ENCODE results near the gene SNRNP70. TPM values are rescaled to one million over a fixed set of nuclear protein-coding genes. Genes with fewer than 3 reads are reported as not detected.

SNRNP70 gene
- total and polyA plus RNA-seq, 2 of the 13 experiments (the other 11 are each of a cell fraction or from before 2014, with no cell fraction given): 150 to 210 TPM

GRCh38 chr19:49145573-49146407 lies 60.5 kb downstream of the SNRNP70 start (continued):
- TF ChIP-seq, protein P1, sequence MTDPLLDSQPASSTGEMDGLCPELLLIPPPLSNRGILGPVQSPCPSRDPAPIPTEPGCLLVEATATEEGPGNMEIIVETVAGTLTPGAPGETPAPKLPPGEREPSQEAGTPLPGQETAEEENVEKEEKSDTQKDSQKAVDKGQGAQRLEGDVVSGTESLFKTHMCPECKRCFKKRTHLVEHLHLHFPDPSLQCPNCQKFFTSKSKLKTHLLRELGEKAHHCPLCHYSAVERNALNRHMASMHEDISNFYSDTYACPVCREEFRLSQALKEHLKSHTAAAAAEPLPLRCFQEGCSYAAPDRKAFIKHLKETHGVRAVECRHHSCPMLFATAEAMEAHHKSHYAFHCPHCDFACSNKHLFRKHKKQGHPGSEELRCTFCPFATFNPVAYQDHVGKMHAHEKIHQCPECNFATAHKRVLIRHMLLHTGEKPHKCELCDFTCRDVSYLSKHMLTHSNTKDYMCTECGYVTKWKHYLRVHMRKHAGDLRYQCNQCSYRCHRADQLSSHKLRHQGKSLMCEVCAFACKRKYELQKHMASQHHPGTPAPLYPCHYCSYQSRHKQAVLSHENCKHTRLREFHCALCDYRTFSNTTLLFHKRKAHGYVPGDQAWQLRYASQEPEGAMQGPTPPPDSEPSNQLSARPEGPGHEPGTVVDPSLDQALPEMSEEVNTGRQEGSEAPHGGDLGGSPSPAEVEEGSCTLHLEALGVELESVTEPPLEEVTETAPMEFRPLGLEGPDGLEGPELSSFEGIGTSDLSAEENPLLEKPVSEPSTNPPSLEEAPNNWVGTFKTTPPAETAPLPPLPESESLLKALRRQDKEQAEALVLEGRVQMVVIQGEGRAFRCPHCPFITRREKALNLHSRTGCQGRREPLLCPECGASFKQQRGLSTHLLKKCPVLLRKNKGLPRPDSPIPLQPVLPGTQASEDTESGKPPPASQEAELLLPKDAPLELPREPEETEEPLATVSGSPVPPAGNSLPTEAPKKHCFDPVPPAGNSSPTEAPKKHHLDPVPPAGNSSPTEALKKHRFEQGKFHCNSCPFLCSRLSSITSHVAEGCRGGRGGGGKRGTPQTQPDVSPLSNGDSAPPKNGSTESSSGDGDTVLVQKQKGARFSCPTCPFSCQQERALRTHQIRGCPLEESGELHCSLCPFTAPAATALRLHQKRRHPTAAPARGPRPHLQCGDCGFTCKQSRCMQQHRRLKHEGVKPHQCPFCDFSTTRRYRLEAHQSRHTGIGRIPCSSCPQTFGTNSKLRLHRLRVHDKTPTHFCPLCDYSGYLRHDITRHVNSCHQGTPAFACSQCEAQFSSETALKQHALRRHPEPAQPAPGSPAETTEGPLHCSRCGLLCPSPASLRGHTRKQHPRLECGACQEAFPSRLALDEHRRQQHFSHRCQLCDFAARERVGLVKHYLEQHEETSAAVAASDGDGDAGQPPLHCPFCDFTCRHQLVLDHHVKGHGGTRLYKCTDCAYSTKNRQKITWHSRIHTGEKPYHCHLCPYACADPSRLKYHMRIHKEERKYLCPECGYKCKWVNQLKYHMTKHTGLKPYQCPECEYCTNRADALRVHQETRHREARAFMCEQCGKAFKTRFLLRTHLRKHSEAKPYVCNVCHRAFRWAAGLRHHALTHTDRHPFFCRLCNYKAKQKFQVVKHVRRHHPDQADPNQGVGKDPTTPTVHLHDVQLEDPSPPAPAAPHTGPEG (CRISPR knock-in tag; IDR thresholded peaks at IDR 0.05): no peak
- TF ChIP-seq E2F2 (CRISPR knock-in tag; IDR thresholded peaks at IDR 0.05; ENCODE audit: borderline replicate concordance): no peak
- TF ChIP-seq ZNF160 (CRISPR knock-in tag; IDR thresholded peaks at IDR 0.05): 0 out of 2 replicates have a peak, but pooled peaks have one; percentile 31
- TF ChIP-seq SP1 (IDR thresholded peaks at IDR 0.05): no peak
- TF ChIP-seq SP1 (CRISPR knock-in tag; IDR thresholded peaks at IDR 0.05): peak; percentile 32
- no peak for TF ChIP-seq LCORL (IDR thresholded peaks at IDR 0.05)
- no peak for TF ChIP-seq LCORL (CRISPR knock-in tag; IDR thresholded peaks at IDR 0.05)
- TF ChIP-seq ZNF546 (CRISPR knock-in tag; conservative IDR thresholded peaks at IDR 0.05): no peak
- TF ChIP-seq ZNF530 (CRISPR knock-in tag; IDR thresholded peaks at IDR 0.05; ENCODE audit: low read depth): no peak
- 0 out of 2 replicates have a peak, but pooled peaks have one; percentile 20 for TF ChIP-seq MAZ (IDR thresholded peaks at IDR 0.05; ENCODE audit: borderline replicate concordance, low read depth, low read length)
- TF ChIP-seq MAZ (CRISPR knock-in tag; IDR thresholded peaks at IDR 0.05; ENCODE audit: low read depth): no peak
- TF ChIP-seq THRA (CRISPR knock-in tag; IDR thresholded peaks at IDR 0.05; ENCODE audit: borderline replicate concordance): 0 out of 2 replicates have a peak, but pooled peaks have one; percentile 25
- no peak for TF ChIP-seq ZSCAN12 (CRISPR knock-in tag; IDR thresholded peaks at IDR 0.05)
- TF ChIP-seq ZNF367 (CRISPR knock-in tag; IDR thresholded peaks at IDR 0.05; ENCODE audit: borderline replicate concordance): no peak
- peak; percentile 50 for TF ChIP-seq STAG1 (CRISPR knock-in tag; IDR thresholded peaks at IDR 0.05)
- TF ChIP-seq SNAPC2 (CRISPR knock-in tag; IDR thresholded peaks at IDR 0.05): no peak
- TF ChIP-seq REPIN1 (CRISPR knock-in tag; IDR thresholded peaks at IDR 0.05; ENCODE audit: borderline replicate concordance, low read depth): no peak
- TF ChIP-seq SRF (IDR thresholded peaks at IDR 0.05; ENCODE audit: low read depth, low read length): peak; percentile 74
- no peak for TF ChIP-seq EHMT2 (IDR thresholded peaks at IDR 0.05; ENCODE audit: borderline replicate concordance, low read depth, low read length)
- TF ChIP-seq HMG20B (CRISPR knock-in tag; conservative IDR thresholded peaks at IDR 0.05): no peak
- TF ChIP-seq WIZ (CRISPR knock-in tag; IDR thresholded peaks at IDR 0.05): no peak
- no peak for TF ChIP-seq CREM (IDR thresholded peaks at IDR 0.05)
- TF ChIP-seq CREM (CRISPR knock-in tag; IDR thresholded peaks at IDR 0.05): no peak
- no peak for TF ChIP-seq SKI (IDR thresholded peaks at IDR 0.05; ENCODE audit: partially characterized antibody)
